Keratinocyte (primary cell): ENCODE data around the gene ELANE. TPM values are rescaled to one million over a fixed set of nuclear protein-coding genes. Genes with fewer than 3 reads are reported as not detected.

Source experiments
- DNase-seq: peaks from one replicate; pipeline ENCODE4 v3.0.0-alpha.2; 2011; ENCODE audit warnings: low read depth, missing footprints, low spot score
- FAIRE-seq: peaks from 2 replicates; lab custom pipeline; 2011; peaks lifted over from hg19 to GRCh38; lab: Jason Lieb, UNC
- H2AFZ ChIP-seq: 2 replicates; pipeline ENCODE4 v1.6.0; 2012; ENCODE audit warnings: low read length, control low read depth, inconsistent platforms; ENCODE audit not compliant: control insufficient read depth
- H3K27ac ChIP-seq: 2 replicates; pipeline ENCODE4 v1.5.1; 2011; ENCODE audit warnings: low read length; ENCODE audit not compliant: control insufficient read depth, insufficient read depth
- H3K27me3 ChIP-seq: 3 replicates; pipeline ENCODE4 v1.6.0; 2011; ENCODE audit warnings: low read length; ENCODE audit not compliant: control insufficient read depth, insufficient read depth; ENCODE audit errors: extremely low read depth
- H3K36me3 ChIP-seq, 2 experiments: 2 replicates in 1 of 2; 3 replicates in 1 of 2; pipeline ENCODE4 v1.5.1; 2011; ENCODE audit warnings: low read length in 2 of 2, mild to moderate bottlenecking in 1 of 2; ENCODE audit not compliant: control insufficient read depth in 2 of 2, insufficient read depth in 2 of 2; ENCODE audit errors: extremely low read depth in 1 of 2
- H3K4me1 ChIP-seq: 3 replicates; pipeline ENCODE4 v1.5.1; 2011; ENCODE audit warnings: low read length; ENCODE audit not compliant: control insufficient read depth, insufficient read depth; ENCODE audit errors: extremely low read depth
- H3K4me2 ChIP-seq: 3 replicates; pipeline ENCODE4 v1.6.0; 2011; ENCODE audit warnings: low read depth, low read length; ENCODE audit not compliant: control insufficient read depth, insufficient read depth; ENCODE audit errors: extremely low read depth
- H3K4me3 ChIP-seq, 3 experiments: fragments of 200-600 bp in 1 of 3; sonication (generic) in 1 of 3; 2 replicates in 2 of 3; 3 replicates in 1 of 3; pipeline ENCODE4 v1.5.1; 2011 to 2016; ENCODE audit warnings: low read length in 3 of 3, mild to moderate bottlenecking in 3 of 3, control low read depth in 2 of 3, inconsistent platforms in 1 of 3, low read depth in 1 of 3, mixed read lengths in 1 of 3, mixed run types in 1 of 3, moderate library complexity in 1 of 3; ENCODE audit not compliant: control insufficient read depth in 2 of 3, insufficient read depth in 2 of 3; ENCODE audit errors: extremely low read depth in 1 of 3
- H3K79me2 ChIP-seq: 2 replicates; pipeline ENCODE4 v1.6.0; 2012; ENCODE audit warnings: low read length; ENCODE audit not compliant: control insufficient read depth, insufficient read depth
- H3K9ac ChIP-seq: 3 replicates; pipeline ENCODE4 v1.6.0; 2011; ENCODE audit warnings: low read length; ENCODE audit not compliant: control insufficient read depth, insufficient read depth; ENCODE audit errors: extremely low read depth
- H3K9me1 ChIP-seq: 3 replicates; pipeline ENCODE4 v1.6.0; 2011; ENCODE audit warnings: low read length; ENCODE audit not compliant: control insufficient read depth, insufficient read depth; ENCODE audit errors: extremely low read depth
- H3K9me3 ChIP-seq: 2 replicates; pipeline ENCODE4 v1.5.1; 2012; ENCODE audit warnings: low read depth, low read length; ENCODE audit not compliant: control insufficient read depth
- H4K20me1 ChIP-seq: 3 replicates; pipeline ENCODE4 v1.6.0; 2011; ENCODE audit warnings: low read length; ENCODE audit not compliant: control insufficient read depth, insufficient read depth; ENCODE audit errors: extremely low read depth
- EZH2 ChIP-seq: IDR thresholded peaks from one replicate; pipeline ENCODE4 v1.6.1; 2012; ENCODE audit warnings: inconsistent platforms, mild to moderate bottlenecking, low read length, moderate library complexity
- dilution Hi-C: fragments of 300-500 bp; cut with MboI; formaldehyde crosslinking; loops from one replicate; pipeline ENCODE4 v1.7.0; 2020; ENCODE audit warnings: low sequenced_read_pairs; ENCODE audit not compliant: extremely low pct_ligation_motif_present
- polyA plus RNA-seq, 5 experiments: library from polyadenylated mRNA; depleted of rRNA in 3 of 5; stranded (reverse) in 3 of 5; stranded (forward) in 1 of 5; unstranded in 1 of 5; fragments of >200 nt; gene quantifications; 1 replicate in 1 of 5; 2 replicates in 3 of 5; 3 replicates in 1 of 5; pipeline versions ENCODE4 v1.2.1 to v1.2.3, GENCODE V29; 2011 to 2012; ENCODE audit warnings: missing spikeins in 2 of 5, low read depth in 1 of 5, low replicate concordance in 1 of 5
- TF ChIP-seq, protein P1 (sequence below), 3 experiments: IDR thresholded peaks in 1 of 3; conservative IDR thresholded peaks in 1 of 3; optimal IDR thresholded peaks in 1 of 3; 2 replicates in 2 of 3; 3 replicates in 1 of 3; pipeline versions ENCODE3 to v1.5.1; 2011; ENCODE audit warnings: low read length in 3 of 3, mild to moderate bottlenecking in 3 of 3, moderate library complexity in 2 of 3, control low read depth in 1 of 3, inconsistent platforms in 1 of 3; ENCODE audit not compliant: insufficient read depth in 2 of 3; ENCODE audit errors: extremely low read depth in 1 of 3

The ELANE gene
- polyA plus RNA-seq, 1 donor (not counting 4 experiments of a cell fraction or from before 2014, with no cell fraction given) = not detected

DNA sequence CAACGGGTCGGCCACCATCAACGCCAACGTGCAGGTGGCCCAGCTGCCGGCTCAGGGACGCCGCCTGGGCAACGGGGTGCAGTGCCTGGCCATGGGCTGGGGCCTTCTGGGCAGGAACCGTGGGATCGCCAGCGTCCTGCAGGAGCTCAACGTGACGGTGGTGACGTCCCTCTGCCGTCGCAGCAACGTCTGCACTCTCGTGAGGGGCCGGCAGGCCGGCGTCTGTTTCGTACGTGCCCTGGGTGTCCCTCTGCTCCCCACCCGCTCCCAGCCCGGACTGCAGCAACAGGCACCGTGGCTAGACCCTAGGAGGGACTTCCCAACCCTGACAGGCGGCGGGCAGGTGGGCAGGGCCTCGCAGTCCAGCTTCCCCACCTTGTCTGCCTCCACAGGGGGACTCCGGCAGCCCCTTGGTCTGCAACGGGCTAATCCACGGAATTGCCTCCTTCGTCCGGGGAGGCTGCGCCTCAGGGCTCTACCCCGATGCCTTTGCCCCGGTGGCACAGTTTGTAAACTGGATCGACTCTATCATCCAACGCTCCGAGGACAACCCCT lies 3.5 kb downstream of the ELANE start:
- Histone ChIP-seq H3K27ac (no peak overlapping the region), H3K27me3 (peaks cover 39% of the 10 kb centered on the region), H4K20me1 (peaks cover 2% of the 10 kb centered on the region), H3K79me2 (no peaks in the 10 kb centered on the region), H3K9me1 (no peaks in the 10 kb centered on the region), H2AFZ (no peak overlapping the region), H3K4me1 (peaks cover 2% of the 10 kb centered on the region), H3K4me2 (no peak overlapping the region), H3K4me3 (no peak overlapping the region), H3K9me3 (no peaks in the 10 kb centered on the region), H3K9ac (no peak overlapping the region), H3K36me3 (no peaks in the 10 kb centered on the region)
- DNase-seq (no peak), FAIRE-seq (no peak)
- TF ChIP-seq, protein P1, sequence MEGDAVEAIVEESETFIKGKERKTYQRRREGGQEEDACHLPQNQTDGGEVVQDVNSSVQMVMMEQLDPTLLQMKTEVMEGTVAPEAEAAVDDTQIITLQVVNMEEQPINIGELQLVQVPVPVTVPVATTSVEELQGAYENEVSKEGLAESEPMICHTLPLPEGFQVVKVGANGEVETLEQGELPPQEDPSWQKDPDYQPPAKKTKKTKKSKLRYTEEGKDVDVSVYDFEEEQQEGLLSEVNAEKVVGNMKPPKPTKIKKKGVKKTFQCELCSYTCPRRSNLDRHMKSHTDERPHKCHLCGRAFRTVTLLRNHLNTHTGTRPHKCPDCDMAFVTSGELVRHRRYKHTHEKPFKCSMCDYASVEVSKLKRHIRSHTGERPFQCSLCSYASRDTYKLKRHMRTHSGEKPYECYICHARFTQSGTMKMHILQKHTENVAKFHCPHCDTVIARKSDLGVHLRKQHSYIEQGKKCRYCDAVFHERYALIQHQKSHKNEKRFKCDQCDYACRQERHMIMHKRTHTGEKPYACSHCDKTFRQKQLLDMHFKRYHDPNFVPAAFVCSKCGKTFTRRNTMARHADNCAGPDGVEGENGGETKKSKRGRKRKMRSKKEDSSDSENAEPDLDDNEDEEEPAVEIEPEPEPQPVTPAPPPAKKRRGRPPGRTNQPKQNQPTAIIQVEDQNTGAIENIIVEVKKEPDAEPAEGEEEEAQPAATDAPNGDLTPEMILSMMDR (optimal IDR thresholded peaks at IDR 0.05 in 1 of 3, IDR thresholded peaks at IDR 0.05 in 1 of 3, conservative IDR thresholded peaks at IDR 0.05 in 1 of 3; ENCODE audit: extremely low read depth in 1 of 3, insufficient read depth in 2 of 3, low read length in 3 of 3) = no peak
- TF ChIP-seq EZH2 = no peak
- dilution Hi-C loops = no loop called here

DNA sequence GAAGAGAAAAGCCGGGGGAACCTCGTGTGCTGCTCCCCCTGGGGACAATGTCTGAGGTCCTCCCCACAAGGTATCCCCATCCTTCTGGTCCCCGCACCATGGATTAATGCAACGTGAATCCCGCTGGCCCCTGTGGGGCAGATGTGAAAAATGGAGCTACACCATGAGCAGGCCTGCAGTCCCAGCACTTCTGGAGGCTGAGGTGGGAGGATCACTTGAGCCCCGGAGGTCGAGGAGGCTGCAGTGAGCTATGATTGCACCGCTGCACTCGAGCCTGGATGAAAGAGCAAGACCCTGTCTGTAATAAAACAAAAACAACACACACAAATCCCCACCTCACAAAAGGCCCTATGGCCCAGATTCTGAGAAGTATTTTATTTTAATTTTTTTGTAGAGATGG lies 6.2 kb downstream of the ELANE start:
- Histone ChIP-seq H3K4me1 (peaks cover 3% of the 10 kb centered on the region), H4K20me1 (no peaks in the 10 kb centered on the region), H3K9me3 (no peaks in the 10 kb centered on the region), H3K9ac (no peak overlapping the region), H3K27me3 (peaks cover 17% of the 10 kb centered on the region), H3K9me1 (no peaks in the 10 kb centered on the region), H3K4me2 (no peak overlapping the region), H2AFZ (no peak overlapping the region), H3K79me2 (no peaks in the 10 kb centered on the region), H3K4me3 (no peak overlapping the region), H3K27ac (no peak overlapping the region), H3K36me3 (no peaks in the 10 kb centered on the region)
- FAIRE-seq (no peak), DNase-seq (no peak)
- dilution Hi-C loops = no loop called here
- TF ChIP-seq, protein P1 (optimal IDR thresholded peaks at IDR 0.05 in 1 of 3, IDR thresholded peaks at IDR 0.05 in 1 of 3, conservative IDR thresholded peaks at IDR 0.05 in 1 of 3; ENCODE audit: extremely low read depth in 1 of 3, insufficient read depth in 2 of 3, low read length in 3 of 3) = no peak
- TF ChIP-seq EZH2 = no peak
